ENCODE results near the gene TRPM3.

- TF ChIP-seq CTCF (IDR thresholded peaks at IDR 0.05) (no peak), POLR2A (IDR thresholded peaks at IDR 0.05) (no peak)
These were observed 48.8 kb downstream of the TRPM3 start for GRCh38 chr9:71072587-71072986.
